Choroid plexus epithelial cell (primary cell): ENCODE results near the gene STXBP4.

Experiments used
- DNase-seq: peaks from one replicate; pipeline ENCODE4 v3.0.0-alpha.2; 2010; ENCODE audit warnings: low read depth
- H3K4me3 ChIP-seq: 2 replicates; pipeline ENCODE4 v1.5.1; 2011; ENCODE audit warnings: low read depth, mild to moderate bottlenecking, control low read depth, low read length, moderate library complexity
- TF ChIP-seq, protein P1 (sequence below): conservative IDR thresholded peaks from 2 replicates; pipeline ENCODE4 v1.5.1; 2011; ENCODE audit warnings: low read depth, mild to moderate bottlenecking, control low read depth, inconsistent platforms, low read length, moderate library complexity

The STXBP4 gene

DNA sequence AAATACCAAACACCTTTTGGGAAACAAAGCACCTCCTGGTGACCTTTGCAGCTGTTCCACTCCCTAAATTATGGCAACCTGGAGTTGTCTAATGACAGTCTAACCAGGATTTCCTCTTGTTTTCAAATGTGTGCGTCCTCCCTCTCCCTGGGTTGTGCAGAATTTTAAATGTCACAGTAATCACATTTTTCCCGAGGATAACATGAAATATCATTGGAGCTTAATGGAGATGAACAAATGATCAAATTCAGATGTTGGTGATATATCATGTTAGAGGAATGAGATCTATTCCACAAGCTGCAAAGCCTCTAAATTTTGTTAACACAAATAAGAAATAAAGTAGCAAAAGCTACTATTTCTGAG lies 209.3 kb downstream of the STXBP4 start:
- no peak overlapping the region for H3K4me3 ChIP-seq
- TF ChIP-seq, protein P1, sequence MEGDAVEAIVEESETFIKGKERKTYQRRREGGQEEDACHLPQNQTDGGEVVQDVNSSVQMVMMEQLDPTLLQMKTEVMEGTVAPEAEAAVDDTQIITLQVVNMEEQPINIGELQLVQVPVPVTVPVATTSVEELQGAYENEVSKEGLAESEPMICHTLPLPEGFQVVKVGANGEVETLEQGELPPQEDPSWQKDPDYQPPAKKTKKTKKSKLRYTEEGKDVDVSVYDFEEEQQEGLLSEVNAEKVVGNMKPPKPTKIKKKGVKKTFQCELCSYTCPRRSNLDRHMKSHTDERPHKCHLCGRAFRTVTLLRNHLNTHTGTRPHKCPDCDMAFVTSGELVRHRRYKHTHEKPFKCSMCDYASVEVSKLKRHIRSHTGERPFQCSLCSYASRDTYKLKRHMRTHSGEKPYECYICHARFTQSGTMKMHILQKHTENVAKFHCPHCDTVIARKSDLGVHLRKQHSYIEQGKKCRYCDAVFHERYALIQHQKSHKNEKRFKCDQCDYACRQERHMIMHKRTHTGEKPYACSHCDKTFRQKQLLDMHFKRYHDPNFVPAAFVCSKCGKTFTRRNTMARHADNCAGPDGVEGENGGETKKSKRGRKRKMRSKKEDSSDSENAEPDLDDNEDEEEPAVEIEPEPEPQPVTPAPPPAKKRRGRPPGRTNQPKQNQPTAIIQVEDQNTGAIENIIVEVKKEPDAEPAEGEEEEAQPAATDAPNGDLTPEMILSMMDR, result no peak

DNA sequence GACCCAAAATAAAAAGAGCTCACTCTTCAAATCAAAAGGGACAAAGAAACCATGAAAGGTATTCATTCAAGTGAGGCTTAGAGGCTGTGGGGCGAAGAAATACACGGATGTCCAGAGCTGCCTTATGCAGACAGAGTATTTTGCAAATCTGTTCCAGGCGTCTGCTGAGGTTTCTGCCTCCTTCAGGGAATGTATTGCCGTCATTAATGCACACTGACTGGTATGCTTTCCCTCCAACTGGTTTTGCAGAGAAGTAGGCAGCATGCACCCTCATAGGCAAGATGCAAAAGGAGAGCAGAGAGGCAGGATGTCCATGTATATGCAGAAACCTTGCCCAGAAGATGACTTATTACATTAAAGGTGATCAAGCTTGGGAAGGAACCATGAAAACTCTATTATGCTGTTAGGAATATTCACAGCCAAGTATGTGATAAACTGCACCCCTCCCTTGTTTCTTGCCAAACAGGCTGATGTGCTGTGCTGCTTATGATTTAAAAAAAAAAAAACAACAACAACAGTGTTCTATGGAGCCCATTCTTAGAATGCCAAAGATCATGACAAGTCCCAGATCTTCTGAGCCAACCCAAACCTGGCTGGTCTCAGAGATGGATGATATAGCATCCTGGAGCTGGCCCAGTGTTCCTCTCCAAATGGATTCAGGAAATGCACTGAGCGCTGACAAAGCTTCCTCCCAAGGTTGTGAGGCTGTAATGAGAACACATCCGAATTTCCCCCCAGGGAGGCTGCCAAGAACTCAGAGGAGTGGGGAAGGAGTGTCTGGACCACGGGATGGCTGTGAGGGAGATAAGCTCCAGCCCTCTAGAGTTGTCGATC lies 218.6 kb downstream of the STXBP4 start:
- TF ChIP-seq, protein P1, result no peak
- no peak overlapping the region for H3K4me3 ChIP-seq

More for the DNA sequence above, 209.3 kb downstream of the STXBP4 start:
- DNase-seq, result no peak

DNA sequence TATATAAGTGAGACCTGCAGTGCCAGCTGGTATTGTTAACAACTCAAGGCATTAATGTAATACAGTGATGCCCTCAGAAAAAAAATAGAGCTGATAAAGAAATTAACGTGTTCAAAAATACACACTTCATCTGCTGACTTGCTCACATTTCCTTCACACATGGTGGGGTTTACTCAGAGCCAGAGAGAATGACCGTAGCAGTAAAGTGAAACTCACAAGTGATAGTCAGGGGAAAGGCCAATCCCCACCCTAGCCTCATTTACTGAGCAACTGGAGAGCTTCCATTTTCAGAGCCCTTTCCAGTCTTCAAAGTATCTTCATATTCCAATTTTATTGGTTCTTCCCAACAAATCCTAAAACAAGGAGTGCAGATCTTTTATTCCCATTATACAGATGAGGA lies 222.2 kb downstream of the STXBP4 start:
- TF ChIP-seq, protein P1, result no peak
- H3K4me3 ChIP-seq, result no peak overlapping the region
- no peak for DNase-seq

More for the DNA sequence above, 218.6 kb downstream of the STXBP4 start:
- DNase-seq, result no peak

DNA sequence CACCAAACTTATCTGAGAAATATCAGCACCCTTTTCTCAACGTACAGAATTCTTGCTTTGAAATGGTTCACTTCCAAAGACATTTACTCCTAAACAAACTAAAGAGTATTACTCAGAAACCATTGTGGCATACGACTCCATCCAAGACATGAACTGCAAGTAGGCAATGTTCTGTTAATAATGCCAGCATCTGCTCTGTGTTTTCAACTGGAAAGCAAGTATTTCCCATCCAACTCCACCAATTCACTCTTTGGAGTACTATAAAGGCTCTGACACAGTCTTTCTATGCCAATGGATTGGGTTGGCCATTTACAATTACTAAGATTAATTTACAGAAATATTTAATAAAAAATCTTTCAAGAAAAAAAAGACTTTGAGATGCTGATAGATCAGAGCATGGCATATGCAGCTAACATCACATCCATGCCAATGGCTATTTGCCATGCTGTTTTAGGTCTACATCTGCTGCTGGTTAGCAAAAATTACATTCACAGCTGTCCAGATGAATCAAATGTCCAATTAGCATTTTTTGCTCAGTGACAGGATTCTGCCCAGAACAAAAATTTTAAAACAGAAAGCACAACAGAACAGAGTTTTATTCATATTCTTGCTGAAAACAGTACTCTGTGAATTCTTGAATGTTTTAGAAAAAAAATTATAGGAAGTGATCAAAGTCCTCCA lies 230.3 kb downstream of the STXBP4 start:
- H3K4me3 ChIP-seq, result no peak overlapping the region
- no peak for DNase-seq
- TF ChIP-seq, protein P1, result no peak

DNA sequence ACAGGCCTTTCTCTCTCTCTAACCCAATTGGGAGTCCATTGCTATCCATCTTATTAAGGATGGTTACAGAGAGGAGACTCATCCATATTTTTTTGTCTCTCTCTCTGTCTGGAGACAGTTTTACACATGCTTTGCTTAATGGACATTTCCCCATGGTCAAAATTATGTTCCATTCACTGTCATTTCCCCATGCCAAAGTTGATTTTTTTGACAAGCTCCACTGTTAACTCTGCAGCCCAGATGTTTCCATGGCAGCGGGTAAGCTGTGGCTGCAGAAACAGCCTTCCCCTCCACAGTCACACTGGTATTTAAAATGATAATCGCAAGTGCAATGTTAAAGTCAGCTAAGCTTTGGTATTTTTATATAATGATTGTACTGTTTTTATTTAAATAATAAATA lies 232.3 kb downstream of the STXBP4 start:
- H3K4me3 ChIP-seq, result no peak overlapping the region
- TF ChIP-seq, protein P1, result no peak
- no peak for DNase-seq

DNA sequence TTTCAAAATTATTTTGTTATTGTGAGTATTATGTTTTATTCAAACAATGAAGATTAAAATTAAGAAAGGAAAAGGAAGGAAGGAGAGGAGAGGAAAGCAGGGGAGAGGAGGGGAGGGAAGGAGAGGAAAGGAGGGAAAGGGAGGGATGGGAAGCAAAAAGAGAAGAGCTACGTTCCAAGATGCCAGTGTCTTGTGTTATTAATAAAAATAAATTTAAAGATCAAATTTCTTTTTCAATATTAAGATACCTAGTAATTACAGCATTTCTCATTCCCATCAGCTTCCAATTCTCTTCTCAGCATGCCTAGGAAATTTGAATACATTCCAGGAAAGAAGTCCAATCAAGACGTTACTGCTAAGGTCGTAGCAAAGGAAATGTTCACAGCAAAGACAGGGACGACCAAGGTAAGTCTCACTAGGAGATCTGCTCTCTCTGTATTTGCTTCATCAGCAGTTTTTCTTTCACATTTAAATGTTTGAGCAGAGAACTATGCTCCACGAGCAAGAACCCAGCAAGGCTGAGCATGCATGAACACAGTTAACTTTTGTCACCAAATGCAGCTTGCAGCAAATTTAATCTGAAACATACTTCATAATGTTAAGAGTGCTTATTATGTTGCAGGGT lies 232.9 kb downstream of the STXBP4 start:
- TF ChIP-seq, protein P1, result no peak
- no peak overlapping the region for H3K4me3 ChIP-seq
- no peak for DNase-seq
